Fibroblast of skin of right quadriceps (primary cell): ENCODE results near the gene KLHL40.
"Not testable (repeated sequence)": the region's sequence is repeated elsewhere in the genome, so short reads cannot be mapped to it uniquely, and the experiment has no call there.

Experiments used
- DNase-seq: peaks from one replicate; pipeline ENCODE4 v3.0.0-alpha.2; 2013

KLHL40 gene

DNA sequence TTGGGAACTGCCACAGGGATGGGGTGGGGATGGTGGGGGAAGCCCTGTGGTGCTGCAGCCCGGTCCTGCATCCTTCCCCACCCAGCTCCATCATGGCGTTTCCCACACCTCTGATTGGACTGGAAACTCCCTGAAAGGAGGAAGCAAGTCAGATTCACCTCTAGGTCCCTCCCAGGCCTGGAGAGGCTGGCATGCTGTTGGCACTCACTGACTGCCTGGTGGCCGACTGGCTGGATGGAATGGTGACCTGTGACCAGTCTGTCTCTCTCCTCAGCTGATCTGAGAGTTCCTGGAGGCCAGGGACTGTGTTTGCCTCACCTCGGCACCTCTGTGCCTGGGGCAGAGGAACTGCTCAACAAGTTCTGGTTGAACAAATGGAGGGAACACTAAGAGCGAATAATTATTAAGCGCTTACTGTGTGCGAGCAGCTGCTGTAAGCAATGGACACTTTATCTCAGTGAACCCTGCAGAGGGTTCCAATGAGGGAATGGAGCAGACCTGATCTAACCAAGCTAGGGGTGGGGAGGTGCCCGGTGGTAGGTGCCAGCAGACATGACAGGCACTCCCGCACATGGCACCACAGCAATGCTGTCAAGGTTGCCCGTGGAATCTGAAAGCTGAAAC lies 20.7 kb downstream of the KLHL40 start:
- DNase-seq, result no peak

DNA sequence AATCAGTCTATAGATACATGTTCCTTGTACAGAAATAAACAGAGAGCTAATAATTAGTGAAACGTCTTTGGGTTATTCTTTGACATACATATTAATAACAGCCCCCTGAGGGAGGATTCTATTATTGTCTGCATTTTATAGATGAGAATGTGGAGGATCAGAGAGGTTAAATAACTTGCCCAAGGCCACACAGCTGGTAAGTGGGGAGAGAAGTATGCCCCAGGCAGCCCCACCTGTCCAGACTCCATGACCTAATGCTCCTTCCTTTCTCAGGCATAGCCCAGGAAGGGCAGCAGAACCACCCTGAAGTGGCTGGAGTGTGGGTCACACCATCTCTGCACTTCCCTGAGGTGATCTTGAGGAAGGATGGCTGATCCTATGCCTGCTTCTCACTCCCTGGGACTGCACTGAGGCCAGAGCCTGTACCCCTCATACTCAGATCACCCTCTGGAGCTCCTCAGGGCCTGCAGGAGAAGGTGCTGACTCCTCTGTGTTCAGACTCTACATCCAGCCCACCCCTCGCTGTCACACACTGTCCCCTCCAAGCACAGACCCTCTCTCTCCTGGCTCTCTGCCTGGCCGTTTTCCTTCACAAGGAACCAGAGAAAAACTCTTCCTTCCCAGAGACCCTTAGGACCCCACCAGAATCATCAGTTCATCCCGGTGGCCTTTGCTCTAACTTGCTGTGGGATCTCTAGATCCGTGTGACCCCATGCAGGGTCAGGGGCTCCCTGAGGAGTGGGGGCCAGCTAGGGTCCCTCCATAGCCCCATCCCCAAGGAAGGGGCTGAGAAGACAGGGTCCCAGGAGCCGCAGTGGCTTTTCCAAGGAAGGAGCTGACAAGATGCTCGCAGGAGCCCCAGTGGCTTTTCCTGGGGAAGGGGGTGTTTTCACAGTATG lies 21.6 kb downstream of the KLHL40 start:
- DNase-seq, result no peak

DNA sequence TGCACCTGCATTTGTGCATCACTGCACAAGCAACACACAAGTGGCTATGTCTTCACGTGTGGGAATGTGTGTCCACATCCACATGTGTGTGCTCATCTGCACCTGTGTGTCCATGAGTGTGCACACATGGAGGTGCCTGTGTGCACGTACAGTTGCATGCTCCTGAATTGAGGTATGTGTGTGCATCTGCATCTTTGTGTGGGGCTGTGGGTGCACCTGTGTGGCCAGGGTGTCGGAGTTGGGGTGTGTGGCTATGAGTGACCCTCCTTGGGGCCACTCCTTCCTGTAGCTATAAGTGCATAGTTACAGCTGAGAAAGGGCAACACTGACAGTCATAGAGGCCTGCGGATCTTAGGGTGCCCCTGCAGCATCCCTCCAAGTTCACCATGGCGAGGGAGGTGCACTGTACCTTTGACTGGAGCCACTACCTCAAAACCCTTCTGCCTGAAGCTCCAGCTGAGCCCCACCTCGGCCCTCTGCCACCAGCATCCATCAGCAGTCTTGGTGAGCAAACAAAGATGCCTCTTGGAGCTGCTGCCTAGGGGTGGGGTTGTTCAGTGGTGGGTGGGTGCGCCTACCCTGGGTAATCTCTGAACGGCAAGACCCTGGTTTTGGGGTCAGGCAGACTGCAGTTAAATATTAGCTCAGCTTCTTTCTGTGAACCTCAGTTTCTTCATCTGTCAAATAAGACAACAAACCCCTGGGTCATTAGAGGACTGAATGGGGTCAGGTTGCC lies 22.5 kb downstream of the KLHL40 start:
- no peak for DNase-seq

DNA sequence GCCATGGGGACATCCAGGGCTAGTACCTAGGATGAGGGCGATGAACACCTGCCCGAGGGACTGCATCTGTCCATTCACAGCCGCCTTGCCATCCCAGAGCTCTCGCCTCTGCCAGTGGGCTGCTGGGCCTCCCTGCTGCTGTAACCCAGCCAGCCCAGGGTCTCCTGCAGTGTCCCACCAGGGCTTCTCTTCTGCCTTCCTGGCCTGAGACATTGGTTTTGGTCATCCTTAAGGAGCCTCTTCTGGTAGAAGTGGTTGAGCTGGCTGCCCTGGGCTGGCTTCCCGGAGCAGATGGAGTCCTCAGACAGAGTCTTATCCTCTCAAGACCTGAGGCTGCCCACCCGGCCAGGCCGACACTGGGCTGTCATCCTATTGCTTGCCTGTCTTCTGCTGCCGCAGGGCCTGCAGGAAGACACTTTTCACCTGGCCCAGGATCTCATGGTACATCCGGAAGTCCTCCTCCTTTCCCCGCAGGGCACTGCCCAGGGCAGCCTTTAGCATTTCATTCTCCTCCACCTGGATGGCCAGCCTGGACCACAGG lies 23.3 kb downstream of the KLHL40 start:
- DNase-seq, result no peak

DNA sequence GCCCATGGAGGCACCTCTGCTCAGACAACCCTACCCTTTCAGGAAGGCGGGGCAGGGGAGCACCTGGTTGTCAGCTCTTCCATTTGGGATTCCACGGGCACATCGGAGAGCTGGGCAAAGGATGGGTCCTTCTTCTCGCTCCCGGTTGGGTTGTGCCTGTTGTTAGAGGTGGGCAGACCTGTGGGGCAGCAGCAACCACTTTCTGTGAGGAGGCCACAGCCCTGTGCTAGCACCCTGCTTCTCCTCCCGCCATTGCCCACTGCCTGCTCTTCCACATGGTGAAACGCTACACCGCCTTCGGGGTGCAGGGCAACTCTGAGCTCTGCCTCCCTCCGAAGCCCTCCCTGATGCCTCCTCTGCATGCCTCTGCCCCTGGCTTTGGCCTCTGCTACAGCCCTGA lies 24.3 kb downstream of the KLHL40 start:
- no peak for DNase-seq

DNA sequence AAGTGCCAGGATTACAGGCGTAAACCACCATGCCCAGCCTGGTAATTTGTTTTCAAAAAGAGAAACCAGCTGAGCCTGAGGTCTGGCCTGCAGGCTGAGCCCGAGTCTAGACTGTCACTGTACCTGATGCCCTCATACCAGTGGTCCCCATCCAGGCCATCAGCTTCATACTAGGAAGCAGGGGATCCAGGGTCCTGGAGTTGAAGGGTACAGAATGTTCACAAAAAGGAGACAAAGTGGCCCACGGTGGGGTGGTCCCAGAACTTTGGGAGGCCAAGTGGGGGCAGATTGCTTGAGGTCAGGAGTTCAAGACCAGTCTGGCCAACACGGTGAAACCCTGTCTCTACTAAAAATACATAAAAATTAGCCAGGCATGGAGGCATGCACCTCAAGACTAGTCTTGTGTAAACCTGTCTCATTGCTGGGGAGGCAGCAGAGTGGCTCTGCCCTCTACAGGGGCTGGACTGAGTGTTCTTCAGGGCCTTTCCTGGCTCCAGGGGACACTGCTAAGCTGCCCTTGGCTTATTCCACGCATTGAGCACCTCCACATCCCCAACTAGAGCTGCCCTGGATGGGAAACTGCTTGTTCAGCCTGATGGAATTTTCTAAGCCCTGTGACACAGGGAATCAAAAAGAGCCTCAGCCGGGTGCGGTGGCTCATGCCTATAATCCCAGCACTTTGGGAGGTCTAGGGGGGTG lies 25.1 kb downstream of the KLHL40 start:
- no peak for DNase-seq

DNA sequence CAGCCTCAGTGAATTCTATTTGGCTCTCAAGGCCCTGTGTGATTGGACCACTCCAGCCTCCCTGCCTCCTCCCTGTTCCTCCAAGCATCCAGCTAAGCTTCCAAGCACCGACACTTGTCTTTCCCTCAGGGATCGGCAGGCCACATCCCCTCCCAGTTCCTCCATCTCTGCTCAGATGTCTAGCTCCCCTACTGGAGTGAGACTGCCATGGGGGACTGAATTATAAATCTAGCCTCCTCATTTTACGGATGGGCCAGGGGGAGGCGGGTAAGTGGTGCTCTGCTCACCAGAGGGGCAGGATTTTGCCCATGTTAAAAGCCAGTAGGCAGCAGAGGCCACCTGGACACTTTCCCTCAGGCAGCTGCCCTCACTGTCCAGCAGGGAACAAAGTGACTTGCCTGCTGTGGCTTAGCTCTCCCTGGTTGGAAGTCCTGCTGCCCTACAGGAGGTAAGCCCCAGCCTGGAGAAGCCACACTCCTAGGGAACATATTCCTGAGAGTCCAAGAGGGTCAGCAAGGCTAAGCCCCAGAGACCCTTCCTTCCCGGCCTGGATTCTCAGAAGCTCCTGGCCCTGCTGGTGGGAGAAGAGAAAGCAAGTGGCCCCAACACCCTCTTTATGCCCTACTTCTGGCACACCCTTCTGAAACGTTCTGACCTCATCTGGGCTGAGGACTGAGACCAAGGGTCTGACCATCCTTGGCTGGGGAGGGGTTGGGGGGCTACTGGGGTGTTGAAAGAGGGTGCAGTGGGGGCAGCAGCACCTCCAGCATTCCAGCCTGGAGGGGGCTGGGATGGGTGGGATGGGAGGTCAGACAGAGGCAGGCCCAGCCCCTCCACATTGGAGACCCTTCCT lies 26.4 kb downstream of the KLHL40 start:
- DNase-seq, result no peak

DNA sequence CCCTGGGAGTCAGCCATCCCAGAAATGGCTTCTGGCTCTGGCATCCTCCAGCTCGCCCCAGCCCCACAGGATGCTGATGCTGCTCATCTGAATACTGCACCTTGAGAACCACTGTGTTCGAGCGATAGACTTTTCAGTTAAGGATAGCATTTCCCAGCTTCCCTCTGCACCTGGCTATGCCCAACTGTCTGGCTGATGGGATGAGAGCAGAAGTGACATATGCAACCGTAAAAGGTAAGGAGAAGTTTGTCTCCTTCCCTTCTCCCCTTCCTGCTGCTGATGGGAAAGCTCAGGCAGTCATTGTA lies 27.0 kb downstream of the KLHL40 start:
- no peak for DNase-seq

DNA sequence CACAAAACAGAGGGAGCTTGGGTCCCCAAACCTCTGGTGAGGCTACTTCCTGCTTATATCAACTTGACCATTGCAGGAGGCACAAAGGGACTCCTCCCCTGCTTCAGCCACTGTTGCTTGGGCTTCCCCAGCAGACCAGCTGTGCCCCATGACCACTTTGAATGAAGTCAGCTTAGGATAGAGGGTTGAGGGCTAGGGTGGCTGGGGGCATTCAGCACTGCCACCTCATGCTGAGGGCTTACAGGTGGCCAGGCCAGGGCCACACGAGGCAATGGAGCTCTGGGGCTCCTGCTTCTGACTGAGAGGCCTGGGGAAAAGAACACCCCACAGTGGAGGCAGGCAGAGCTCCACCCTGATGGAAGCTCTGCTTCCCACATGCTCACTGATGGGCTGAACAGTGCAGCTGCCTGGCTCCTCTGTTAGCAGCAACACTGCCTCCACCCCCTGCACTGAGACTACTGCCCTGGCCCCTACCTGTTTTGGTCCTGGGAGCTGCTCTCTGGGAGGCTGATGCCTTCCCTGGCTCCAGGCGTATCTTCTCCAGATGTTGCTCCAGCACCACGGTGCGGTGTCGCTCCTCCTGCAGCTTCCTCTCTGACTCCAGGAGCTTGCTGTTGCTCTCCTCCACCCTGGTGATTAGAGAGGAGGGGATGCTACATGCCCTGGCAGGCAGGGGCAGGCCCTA lies 27.5 kb downstream of the KLHL40 start:
- DNase-seq, result no peak

DNA sequence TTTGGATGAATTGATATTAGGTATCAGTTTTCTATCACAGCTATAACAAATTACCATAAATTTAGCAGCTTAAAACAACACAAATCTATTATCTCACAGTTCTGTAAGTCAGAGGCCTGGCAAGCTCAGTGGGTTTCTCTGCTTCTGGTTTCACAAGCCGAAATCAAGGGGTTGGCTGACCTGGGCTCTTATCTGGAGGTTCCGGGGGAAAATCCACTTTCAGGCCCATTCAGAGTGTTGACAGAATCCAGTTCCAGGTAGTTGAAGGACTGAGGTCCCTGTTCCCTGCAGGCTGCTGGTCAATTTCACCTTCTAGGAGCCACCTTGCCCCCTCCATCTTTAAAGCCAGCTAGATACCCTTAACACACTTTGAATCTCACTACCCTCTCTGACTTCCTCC lies 28.4 kb downstream of the KLHL40 start:
- no peak for DNase-seq

DNA sequence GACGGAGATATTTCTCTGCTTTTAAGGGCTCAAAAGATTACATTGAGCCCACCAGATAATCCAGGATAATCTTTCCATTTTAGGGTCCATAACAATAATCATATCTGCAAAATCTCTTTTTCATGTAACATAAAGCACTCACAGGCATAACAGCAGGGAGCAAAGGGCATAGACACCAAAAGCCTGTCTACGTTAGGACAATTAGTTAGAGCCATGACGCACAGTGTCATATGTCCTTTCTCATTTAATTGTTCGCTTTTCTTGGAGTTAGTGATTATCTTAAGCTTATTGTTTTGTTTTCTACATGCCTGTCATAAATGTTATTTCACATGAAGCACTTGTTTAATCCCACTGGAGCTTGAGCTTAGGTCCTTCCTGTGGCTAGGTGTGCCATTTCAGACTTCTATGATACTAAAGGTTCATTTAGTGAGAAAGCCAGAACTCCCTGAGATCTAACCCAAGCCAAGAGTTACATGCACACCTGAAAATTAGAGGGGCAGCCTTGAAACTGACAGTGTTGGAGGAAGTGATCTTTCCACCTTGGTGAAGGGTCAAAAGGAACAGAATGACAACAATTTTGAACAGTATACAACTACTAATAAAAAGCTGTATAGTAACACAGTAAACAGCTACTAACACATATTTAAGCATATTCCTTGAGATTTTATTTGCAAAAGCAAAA lies 29.0 kb downstream of the KLHL40 start:
- no peak for DNase-seq

DNA sequence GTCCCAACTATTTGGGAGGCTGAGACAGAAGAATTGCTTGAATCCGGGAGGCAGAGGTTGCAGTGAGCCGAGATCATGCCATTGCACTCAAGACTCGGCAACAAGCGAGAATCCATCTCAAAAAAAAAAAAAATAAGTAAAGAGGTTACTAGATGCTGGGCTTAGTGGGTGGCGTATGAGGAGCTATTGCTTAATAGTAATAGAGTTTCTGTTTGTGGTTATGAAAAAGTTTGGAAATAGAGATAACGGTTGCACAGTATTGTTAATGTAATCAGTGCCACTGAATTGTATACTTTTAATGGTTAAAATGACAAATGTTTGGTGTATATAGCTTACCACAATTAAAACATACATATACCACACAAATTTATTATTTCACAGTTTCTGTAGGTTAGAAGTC lies 32.0 kb downstream of the KLHL40 start:
- no peak for DNase-seq

DNA sequence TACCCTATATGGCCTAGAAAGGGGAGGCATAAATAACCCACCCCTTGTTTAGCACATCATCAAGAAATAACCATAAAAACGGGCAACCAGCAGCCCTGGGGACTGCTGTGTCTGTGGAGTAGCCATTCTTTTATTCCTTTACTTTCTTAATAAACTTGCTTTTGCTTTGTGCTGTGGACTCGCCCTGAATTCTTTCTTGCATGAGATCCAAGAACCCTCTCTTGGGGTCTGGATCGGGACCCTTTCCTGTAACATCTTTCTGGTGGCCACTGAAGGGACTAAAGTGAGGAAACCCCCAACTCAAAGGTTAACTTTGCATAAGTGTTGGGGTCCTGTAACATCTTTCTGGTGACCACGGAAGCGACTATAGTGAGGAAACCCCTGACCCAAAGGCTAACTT lies 33.0 kb downstream of the KLHL40 start:
- DNase-seq, result no peak

DNA sequence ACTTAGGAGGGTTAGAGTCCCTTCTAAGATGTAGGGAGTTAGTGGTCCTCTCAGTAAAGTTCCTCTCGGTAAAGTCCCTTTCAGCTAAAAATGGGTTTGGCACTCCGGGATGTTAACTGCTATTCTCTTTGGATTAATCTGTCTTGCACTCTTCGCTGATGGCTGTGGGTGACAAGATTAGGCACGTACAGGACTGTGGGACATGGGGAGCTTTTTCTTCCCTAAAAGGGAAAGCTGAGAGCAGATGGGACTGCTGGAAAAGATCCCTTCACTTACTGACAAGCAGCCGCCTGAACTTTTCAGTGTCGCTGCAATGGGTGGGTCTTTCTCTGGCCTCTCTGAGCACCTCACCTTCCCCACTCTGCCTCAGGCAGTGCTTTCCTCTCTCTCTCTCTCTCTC lies 33.7 kb downstream of the KLHL40 start:
- no peak for DNase-seq

DNA sequence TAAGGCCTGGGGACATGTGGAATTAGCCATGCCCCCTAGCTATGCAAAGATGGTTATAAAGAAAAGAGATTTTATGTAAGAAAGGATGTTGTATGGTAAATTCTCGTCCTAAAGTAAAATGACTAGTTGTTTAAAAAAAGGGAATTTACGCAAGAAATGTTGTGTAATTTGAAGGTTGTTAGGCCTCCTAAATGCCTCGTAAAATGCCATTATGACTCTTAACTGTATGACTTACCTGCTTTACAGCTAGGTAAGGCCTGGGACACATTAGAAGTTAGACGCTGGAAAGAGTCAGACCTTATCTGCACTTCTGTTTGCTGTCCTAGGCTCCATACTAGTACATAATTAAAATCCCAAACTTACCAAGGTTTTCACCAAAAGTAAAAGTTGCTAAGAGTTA lies 34.8 kb downstream of the KLHL40 start:
- DNase-seq, result no peak

DNA sequence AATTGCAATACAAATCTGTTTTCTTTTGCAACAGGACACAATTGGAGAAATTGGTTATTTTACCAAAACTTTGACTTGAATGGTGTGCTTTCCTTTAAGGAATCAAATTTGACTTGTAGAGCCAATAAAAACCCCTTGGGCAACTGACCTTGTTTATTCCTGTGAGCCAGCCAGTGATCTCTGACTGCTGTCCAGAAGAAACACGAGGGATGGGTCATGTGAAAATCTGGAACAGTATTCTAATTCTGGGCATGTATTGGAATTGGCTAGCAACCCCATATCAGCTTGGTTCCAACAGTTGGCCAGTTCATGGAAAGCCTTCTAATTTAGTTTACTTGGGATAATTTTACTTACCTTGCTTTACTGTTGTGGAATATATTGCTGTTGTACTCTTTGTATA lies 36.4 kb downstream of the KLHL40 start:
- DNase-seq, result no peak

DNA sequence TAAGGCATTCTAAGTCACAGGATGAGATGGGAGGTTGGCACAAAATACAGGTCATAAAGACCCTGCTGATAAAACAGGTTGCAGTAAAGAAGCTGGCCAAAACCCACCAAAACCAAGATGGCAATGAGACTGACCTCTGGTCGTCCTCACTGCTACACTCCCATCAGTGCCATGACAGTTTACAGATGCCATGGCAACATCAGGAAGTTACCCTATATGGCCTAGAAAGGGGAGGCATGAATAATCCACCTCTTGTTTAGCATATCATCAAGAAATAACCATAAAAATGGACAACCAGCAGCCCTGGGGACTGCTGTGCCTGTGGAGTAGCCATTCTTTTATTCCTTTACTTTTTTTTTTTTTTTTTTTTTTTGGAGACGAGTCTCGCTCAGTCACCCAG lies 37.1 kb downstream of the KLHL40 start:
- not testable (repeated sequence) for DNase-seq

DNA sequence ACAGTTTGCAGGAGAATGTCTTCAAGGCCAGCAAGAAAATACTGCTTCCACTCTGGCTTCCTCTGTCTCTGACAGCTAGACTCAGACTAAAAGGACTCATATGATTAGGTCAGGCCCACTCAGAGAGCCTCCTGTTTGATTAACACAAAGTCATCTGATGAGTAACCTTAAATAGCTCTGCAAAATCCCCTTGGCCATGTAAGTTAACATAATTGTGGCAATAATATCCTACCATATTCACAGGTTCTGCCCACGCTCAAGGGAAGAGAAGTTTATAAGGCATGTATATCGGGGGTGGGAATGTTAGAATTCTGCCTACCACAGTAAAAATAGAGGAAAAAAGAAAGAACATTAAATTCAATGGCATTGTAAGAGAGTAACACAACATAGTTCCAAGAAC lies 37.9 kb downstream of the KLHL40 start:
- DNase-seq, result no peak

DNA sequence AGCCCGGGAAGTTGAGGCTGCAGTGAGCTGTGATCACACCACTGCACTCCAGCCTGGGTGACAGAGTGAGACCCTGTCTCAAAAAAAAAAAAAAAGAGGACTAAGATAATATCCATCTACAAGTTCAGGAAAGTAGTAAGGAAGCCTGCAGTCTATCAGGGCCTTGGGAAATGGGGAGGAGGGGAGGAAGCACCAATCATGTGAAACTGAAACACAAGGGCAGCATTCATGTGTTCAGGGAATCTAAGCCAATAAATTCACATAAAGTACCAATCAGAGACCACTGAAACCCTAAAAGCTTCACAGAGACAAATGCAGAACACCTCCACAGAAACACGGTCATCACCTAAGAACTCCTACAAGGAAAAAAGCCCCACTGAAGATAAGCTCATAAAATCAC lies 40.1 kb downstream of the KLHL40 start:
- DNase-seq, result no peak

DNA sequence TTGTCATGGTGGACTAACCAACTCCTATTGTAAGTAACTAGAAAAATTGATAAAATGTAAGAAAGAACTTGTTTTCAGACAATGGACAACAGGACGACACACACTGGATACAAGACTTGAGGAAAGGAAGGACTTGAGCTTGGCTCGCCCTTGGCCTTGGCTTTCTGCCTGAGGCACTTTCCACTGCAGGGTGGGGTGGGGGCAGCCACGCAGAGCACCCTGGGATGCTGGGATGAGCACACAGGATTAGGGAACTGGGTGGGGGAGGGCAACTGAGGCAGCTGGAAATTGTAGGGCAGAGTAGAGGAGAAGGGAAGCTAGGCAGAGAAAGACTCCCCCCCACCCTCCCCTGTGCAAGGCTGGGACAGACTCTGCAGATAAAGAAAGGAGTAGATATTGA lies 42.7 kb downstream of the KLHL40 start:
- DNase-seq, result no peak
